Fibroblast of pulmonary artery (primary cell): ENCODE results near the gene OR10J5.
A peak's percentile ranks its signal among the peaks of the same experiment; 100 is the strongest.
"Not testable (repeated sequence)": the region's sequence is repeated elsewhere in the genome, so short reads cannot be mapped to it uniquely, and the experiment has no call there.

Experiments
- DNase-seq: peaks from one replicate; pipeline ENCODE4 v3.0.0-alpha.2; 2010; ENCODE audit warnings: low read depth
- H3K4me3 ChIP-seq: replicated peaks from 2 replicates; pipeline ENCODE4 v1.5.1; 2011; ENCODE audit warnings: low read depth, mild to moderate bottlenecking, control low read depth, low read length, moderate library complexity
- CTCF ChIP-seq: IDR thresholded peaks from 2 replicates; pipeline ENCODE4 v1.5.1; 2011; ENCODE audit warnings: mild to moderate bottlenecking, control low read depth, low read length, inconsistent platforms; ENCODE audit errors: missing control alignments

The OR10J5 gene

GRCh38 chr1:159509440-159510228 is 26.2 kb downstream of the OR10J5 start:
- TF ChIP-seq CTCF = no peak
- no peak for DNase-seq
- H3K4me3 ChIP-seq = no peak overlapping the region

GRCh38 chr1:159508951-159509350 is 26.9 kb downstream of the OR10J5 start:
- H3K4me3 ChIP-seq = no peak overlapping the region
- no peak for TF ChIP-seq CTCF
- no peak for DNase-seq

- no peak overlapping the region for H3K4me3 ChIP-seq
- no peak for TF ChIP-seq CTCF
- DNase-seq = no peak
These were observed 30.1 kb downstream of the OR10J5 start for GRCh38 chr1:159505676-159506075.

GRCh38 chr1:159501082-159501481 is 34.7 kb downstream of the OR10J5 start:
- DNase-seq = peak; percentile 4
- H3K4me3 ChIP-seq = no peak overlapping the region
- no peak for TF ChIP-seq CTCF

- H3K4me3 ChIP-seq, DNase-seq: not testable (repeated sequence)
These were observed 41.1 kb downstream of the OR10J5 start for GRCh38 chr1:159494513-159495210.

- no peak for TF ChIP-seq CTCF
- H3K4me3 ChIP-seq = no peak overlapping the region
- DNase-seq = no peak
These were observed 42.5 kb downstream of the OR10J5 start for GRCh38 chr1:159493354-159493753.

GRCh38 chr1:159492575-159493323 is 43.1 kb downstream of the OR10J5 start:
- TF ChIP-seq CTCF = no peak

More at GRCh38 chr1:159492575-159493323, 43.1 kb downstream of the OR10J5 start:
- DNase-seq = peak; percentile 49
- no peak overlapping the region for H3K4me3 ChIP-seq
